HCEC 1CT (cell line): ENCODE measurements around the gene APOC4.
"Not testable (repeated sequence)": the region's sequence is repeated elsewhere in the genome, so short reads cannot be mapped to it uniquely, and the experiment has no call there.

ENCODE experiments used
- DNase-seq: peaks from one replicate; pipeline ENCODE4 v3.0.0-alpha.2; 2017

APOC4 gene

DNA sequence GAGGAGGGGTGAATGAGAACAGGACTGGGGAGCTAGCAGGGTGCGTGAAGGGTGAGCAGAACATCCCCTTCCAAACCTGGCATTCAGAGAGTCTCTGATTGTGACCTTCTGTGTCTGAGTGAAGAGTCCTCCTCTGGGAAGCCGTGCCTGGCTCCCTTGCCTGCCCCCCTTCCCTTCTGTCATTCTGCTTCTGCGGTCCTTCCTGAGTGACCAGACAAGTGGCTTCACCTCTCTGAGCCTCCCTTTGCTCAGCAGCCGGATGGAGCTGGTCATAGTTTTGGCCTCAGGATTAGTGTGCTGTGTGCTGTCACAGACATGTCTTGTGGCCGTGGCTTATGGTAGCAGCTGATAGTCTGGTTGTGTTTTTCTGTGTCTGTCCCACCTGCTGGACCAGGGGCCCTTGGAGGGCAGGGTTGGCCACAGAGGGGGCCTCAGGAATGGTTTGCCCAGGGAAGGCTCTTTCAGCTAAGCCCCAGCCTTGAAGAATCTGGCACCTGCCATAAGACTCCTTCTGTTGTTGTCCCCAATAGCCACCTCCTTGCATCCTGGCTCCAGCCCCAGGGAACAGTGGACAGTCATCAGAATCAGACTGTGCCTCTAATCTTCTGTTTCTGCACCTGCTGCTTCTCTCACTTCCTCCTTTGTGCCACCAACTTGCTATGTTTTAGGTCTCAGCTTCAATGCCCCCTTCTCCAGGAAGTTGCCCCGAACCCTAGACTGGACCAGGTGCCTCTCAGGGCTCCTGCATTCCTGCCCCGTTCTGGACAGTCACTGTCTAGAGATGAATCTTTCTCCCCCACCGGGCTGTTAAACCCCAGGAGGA, 19.1 kb downstream of the APOC4 start:
- DNase-seq, result no peak

GRCh38 chr19:44961821-44962220, 19.8 kb downstream of the APOC4 start:
- DNase-seq, result no peak

DNA sequence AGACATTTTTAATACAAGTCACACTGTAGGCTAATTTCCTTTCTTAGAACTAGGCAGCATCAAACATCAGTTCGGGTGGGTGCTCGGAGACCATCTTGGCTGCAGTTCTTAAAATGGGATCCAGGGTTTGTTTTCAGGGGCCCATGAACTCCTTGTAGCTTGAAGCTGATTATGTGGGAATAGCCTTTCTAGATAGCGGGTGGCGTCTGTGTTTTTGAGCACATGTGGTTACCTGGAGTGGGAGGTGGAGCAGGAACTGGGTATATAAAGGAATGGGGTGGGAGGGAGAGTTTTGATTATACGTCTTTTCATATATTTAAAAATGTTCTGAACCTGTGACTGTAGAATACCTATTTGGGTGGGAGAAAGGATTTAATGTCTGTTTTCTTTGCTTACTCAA, 26.1 kb downstream of the APOC4 start:
- DNase-seq, result no peak

DNA sequence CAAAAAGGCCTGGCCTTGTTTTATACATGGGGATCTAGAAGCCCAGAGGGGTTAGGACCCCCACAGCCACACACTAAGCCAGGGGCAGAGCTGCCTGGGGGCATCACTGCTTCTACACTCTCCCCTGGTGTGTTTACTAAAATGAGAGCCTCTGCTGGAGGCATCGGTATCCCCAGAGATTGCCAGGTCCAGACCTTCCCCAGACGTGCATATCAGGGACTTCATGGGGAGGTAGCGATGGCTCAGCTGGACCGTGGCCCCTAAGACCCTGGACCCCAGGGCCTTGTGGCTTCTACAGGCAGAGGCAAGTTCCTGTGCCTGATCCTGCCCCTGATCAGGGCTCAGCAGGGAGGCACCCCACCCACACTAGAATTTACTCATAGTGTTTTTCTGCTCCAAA, 26.6 kb downstream of the APOC4 start:
- no peak for DNase-seq

- no peak for DNase-seq
Observed at GRCh38 chr19:44969437-44969836, 27.4 kb downstream of the APOC4 start.

DNA sequence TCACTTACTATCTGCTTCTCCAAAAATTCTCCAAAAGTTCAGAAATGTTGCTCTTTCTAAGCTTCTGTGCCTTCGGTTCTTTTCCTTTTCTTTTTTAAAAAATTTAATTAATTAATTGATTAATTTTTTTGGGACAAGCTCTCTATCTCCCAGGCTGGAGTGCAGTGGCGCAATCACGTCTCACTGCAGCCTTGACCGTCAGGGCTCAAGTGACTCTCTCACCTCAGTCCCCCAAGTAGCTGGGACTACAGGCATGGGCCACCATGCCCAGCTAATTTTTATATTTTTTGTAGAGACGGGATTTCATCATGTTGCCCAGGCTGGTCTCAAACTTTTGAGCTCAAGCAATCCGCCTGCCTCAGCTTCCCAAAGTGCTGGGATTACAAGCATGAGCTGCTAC, 29.4 kb downstream of the APOC4 start:
- not testable (repeated sequence) for DNase-seq

DNA sequence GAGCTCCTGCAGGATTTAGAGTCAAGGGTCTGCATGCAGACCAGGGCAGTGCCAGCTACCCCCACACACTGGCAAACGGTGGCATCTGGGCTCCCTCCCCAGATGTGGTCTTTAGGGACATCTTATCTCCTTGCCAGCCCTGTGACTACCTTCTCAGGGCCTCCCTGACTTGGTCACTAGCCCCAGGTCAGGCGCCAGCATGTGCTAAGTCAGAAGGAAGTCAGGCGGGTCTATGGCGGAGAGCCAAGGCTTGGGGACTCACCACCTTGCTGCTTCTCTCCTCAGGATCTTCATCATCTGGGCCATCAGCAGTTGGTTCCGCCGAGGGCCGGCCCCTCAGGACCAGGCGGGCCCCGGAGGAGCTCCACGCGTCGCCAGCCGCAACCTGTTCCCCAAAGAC, 30.8 kb downstream of the APOC4 start:
- no peak for DNase-seq

GRCh38 chr19:44973982-44974735, 32.1 kb downstream of the APOC4 start:
- no peak for DNase-seq

DNA sequence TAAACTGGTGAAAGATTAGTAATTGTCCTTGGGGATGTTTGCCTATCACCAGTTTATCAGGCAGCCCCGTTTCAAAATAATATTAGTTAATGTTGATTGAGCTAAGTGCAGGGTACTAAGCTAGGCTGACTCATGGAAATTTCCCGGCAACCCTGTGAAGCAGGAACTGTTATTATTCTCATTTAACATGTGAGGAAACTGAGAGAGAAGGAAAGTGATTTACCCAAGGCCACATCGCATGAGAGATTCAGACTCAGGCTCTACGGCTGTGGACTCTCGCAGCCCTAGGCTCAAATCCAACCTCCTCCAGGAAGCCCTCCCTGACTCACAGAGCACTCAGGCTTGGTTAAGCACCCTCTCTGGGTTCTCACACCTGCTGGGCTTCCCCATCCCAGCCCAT, 32.8 kb downstream of the APOC4 start:
- DNase-seq, result no peak

DNA sequence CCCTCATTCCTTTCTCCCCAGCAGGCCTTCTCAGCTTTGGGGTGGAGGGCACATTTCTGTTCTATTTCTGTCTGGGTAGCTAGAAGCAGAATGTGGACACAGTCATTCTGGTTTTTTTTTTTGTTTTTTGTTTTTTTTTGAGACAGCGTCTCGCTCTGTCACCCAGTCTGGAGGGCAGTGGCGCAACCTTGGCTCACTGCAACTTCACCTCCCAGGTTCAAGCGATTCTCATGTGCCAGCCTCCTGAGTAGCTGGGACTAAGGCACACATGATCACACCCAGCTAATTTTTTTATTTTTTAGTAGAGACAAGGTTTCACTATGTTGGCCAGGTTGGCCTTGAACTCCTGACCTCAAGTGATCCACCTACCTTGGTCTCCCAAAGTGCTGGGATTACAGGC, 33.4 kb downstream of the APOC4 start:
- DNase-seq, result no peak

GRCh38 chr19:44984005-44984404, 42.0 kb downstream of the APOC4 start:
- no peak for DNase-seq

- DNase-seq, result no peak
Observed at GRCh38 chr19:44985445-44985844, 43.4 kb downstream of the APOC4 start.

DNA sequence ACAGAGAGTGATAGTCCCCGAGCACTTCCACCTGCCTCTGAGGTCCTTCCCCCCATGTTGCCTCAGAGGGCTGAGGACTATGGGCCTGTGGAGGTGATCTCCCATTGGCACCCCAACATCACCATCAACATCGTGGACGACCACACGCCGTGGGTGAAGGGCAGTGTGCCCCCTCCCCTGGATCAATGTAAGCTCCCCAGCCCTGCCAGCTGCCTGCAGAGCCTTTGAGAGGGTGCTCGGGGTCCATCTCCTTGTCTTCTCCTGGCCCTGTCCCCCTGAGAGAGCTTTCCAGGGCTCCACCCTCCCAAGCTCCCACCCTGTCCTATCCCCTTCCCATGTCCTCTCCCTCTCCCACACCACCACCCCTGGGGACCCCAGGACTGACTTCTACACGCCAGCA, 44.4 kb downstream of the APOC4 start:
- DNase-seq, result no peak

- DNase-seq, result no peak
Observed at GRCh38 chr19:44987148-44987675, 45.2 kb downstream of the APOC4 start.

- no peak for DNase-seq
Observed at GRCh38 chr19:44988273-44988672, 46.2 kb downstream of the APOC4 start.

- peak; percentile 44 for DNase-seq
Observed at GRCh38 chr19:44988896-44989556, 47.0 kb downstream of the APOC4 start.

DNA sequence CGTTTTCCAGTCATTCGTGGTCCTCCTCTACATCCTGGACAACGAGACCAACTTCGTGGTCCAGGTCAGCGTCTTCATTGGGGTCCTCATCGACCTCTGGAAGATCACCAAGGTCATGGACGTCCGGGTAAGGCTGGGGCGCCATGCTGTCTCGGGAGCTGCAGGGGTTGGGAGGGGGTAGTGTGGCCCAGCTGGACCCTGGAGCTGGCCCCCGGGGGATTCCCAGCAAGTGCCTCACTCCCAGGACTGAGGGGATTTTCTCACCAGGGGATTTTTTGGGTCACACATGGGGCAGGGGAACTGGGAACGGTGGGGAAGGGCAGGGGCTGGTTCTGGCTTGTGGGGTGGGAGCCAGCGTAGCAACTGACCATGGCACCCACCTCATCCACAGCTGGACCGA, 48.4 kb downstream of the APOC4 start:
- no peak for DNase-seq

- no peak for DNase-seq
Observed at GRCh38 chr19:44990966-44991365, 48.9 kb downstream of the APOC4 start.

DNA sequence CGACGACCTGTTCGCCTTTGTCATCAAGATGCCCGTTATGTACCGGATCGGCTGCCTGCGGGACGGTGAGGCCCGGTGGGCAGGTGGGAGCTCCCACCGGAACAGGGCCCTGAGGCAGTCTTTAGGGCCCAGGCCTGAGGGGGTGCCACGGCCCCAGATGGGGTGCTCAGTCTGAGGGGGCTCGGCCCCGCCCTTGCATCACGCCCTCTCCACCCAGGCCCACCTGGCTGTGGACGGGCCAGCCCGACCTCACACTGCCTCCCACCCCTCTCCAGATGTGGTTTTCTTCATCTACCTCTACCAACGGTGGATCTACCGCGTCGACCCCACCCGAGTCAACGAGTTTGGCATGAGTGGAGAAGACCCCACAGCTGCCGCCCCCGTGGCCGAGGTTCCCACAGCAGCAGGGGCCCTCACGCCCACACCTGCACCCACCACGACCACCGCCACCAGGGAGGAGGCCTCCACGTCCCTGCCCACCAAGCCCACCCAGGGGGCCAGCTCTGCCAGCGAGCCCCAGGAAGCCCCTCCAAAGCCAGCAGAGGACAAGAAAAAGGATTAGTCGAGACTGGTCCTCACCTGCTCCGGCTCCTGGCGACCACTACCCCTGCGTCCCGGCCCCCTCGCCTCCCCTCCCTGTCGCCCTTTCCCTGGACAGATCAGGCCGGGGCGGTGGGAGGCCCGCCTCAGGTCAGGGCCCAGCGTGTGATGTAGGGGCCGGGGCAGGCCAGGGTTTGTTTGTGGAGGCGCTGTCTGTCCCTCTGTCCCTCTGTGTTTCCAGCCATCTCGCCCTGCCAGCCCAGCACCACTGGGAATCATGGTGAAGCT, 50.5 kb downstream of the APOC4 start:
- DNase-seq, result no peak

DNA sequence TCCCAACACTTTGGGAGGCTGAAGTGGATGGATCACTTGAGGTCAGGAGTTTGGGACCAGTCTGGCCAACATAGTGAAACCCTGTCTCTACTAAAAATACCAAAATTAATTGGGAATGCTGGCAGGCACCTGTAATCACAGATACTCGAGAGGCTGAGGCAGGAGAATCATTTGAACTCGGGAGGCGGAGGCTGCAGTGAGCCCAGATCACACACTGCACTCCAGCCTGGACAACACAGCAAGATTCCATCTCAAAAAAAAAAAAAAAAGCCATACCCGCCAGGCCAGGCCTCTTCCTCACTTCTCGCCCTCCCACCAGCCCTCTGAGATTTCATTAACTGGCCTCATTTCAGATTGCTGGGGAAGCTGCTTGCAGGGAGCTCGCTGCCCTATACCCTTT, 51.5 kb downstream of the APOC4 start:
- no peak for DNase-seq

GRCh38 chr19:44993926-44994537, 52.0 kb downstream of the APOC4 start:
- DNase-seq, result no peak
